ENCODE measurements around the gene DGUOK.
"Not testable (repeated sequence)": the region's sequence is repeated elsewhere in the genome, so short reads cannot be mapped to it uniquely, and the experiment has no call there.

Gene DGUOK

GRCh38 chr2:73926493-73927327 is at the start of gene DGUOK:
TSS of gene DGUOK (plus strand) at chr2:73926880. CDS start at chr2:73926911, 31 bp downstream.
- no peak for TF ChIP-seq CTCF (IDR thresholded peaks at IDR 0.05; ENCODE audit: low read depth, low read length, missing control alignments)
- H3K4me3 ChIP-seq (replicated peaks; ENCODE audit: low read depth, low read length), result peak within 1 kb of the TSS; percentile 85
- DNase-seq (ENCODE audit: extremely low read depth, low read depth), result peak; percentile 97

GRCh38 chr2:73877071-73877802 is 49.4 kb upstream of the DGUOK start:
- DNase-seq (ENCODE audit: extremely low read depth, low read depth), result no peak
- TF ChIP-seq CTCF (IDR thresholded peaks at IDR 0.05; ENCODE audit: low read depth, low read length, missing control alignments), result no peak
- H3K4me3 ChIP-seq (replicated peaks; ENCODE audit: low read depth, low read length), result no peak overlapping the region

- not testable (repeated sequence) for H3K4me3 ChIP-seq (replicated peaks; ENCODE audit: low read depth, low read length); DNase-seq (ENCODE audit: extremely low read depth, low read depth)
These were observed 48.7 kb upstream of the DGUOK start for GRCh38 chr2:73877984-73878383.

- H3K4me3 ChIP-seq (replicated peaks; ENCODE audit: low read depth, low read length), result no peak overlapping the region
- no peak for DNase-seq (ENCODE audit: extremely low read depth, low read depth)
- TF ChIP-seq CTCF (IDR thresholded peaks at IDR 0.05; ENCODE audit: low read depth, low read length, missing control alignments), result no peak
These were observed 41.3 kb upstream of the DGUOK start for GRCh38 chr2:73885406-73885805.

- TF ChIP-seq CTCF (IDR thresholded peaks at IDR 0.05; ENCODE audit: low read depth, low read length, missing control alignments), result no peak
- no peak overlapping the region for H3K4me3 ChIP-seq (replicated peaks; ENCODE audit: low read depth, low read length)
- DNase-seq (ENCODE audit: extremely low read depth, low read depth), result no peak
These were observed 40.3 kb upstream of the DGUOK start for GRCh38 chr2:73886357-73886756.

- not testable (repeated sequence) for DNase-seq (ENCODE audit: extremely low read depth, low read depth); H3K4me3 ChIP-seq (replicated peaks; ENCODE audit: low read depth, low read length)
These were observed 38.9 kb upstream of the DGUOK start for GRCh38 chr2:73887596-73888353.

GRCh38 chr2:73888388-73888787 is 38.3 kb upstream of the DGUOK start:
- TF ChIP-seq CTCF (IDR thresholded peaks at IDR 0.05; ENCODE audit: low read depth, low read length, missing control alignments), result no peak
- DNase-seq (ENCODE audit: extremely low read depth, low read depth), result no peak
- H3K4me3 ChIP-seq (replicated peaks; ENCODE audit: low read depth, low read length), result no peak overlapping the region

Data from HFF-Myc (cell line).